ENCODE measurements around the gene GSE1. TPM values are rescaled to one million over a fixed set of nuclear protein-coding genes. Genes with fewer than 3 reads are reported as not detected.

Gene GSE1
- total RNA-seq, 3 donors from 2014 or later: 15.5 to 15.6 (median 15.5) TPM

GRCh38 chr16:85604145-85604705, 8.9 kb upstream of the GSE1 start:
- Mint-ChIP-seq H3K36me3 (ENCODE audit: insufficient read depth) (no peaks in the 10 kb centered on the region), H3K4me3 (no peak overlapping the region), H3K4me1 (ENCODE audit: low read depth) (peaks cover 11% of the 10 kb centered on the region), H3K9me3 (no peaks in the 10 kb centered on the region), H3K27me3 (ENCODE audit: low read depth) (no peaks in the 10 kb centered on the region)
- ATAC-seq (no peak), DNase-seq (no peak)

DNA sequence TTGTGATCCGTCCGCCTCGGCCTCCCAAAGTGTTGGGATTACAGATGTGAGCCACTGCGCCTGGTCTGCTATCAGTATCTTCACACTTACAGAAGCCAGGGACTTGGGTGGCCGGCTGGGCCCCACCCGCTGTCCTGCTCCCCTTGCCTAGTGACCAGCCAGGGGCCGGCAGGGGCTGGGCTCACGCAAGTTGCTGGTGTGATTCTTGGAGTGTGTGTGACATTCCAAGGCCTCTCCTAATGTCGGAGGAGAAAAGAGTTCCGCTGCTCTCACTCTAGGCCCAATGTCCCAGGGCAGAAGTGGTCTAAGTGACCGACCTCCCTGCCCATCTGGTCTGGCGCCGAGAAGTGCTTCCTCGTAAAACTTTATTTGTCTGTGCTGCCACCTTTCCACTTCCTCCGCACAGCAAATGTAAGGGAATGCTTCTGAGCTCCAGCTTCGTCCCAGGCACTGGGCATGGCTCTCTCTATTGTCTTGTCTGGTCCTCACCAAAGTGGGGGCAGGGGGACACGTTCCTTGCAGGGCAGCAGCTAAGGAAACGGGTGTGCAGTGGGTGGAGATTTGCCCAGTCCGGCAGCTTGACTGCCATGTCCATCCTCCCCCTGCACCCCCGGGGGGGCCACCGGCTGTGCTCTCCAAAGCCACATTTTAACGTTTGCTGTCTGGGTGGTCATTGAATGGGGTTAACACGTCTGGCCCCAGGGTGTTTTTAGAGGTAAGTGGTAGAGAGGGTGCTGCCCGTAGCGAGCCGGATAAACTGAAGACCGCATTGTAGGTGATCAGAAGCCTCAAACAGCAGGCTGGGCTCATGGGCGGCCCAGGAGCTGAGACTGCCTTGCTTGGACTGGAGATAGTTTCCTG, 7.8 kb upstream of the GSE1 start:
- Mint-ChIP-seq H3K4me1 (ENCODE audit: low read depth) (peaks cover 20% of the 10 kb centered on the region), H3K9me3 (no peaks in the 10 kb centered on the region), H3K27me3 (ENCODE audit: low read depth) (no peaks in the 10 kb centered on the region), H3K36me3 (ENCODE audit: insufficient read depth) (no peaks in the 10 kb centered on the region), H3K4me3 (no peak overlapping the region)
- DNase-seq (no peak), ATAC-seq (no peak)

DNA sequence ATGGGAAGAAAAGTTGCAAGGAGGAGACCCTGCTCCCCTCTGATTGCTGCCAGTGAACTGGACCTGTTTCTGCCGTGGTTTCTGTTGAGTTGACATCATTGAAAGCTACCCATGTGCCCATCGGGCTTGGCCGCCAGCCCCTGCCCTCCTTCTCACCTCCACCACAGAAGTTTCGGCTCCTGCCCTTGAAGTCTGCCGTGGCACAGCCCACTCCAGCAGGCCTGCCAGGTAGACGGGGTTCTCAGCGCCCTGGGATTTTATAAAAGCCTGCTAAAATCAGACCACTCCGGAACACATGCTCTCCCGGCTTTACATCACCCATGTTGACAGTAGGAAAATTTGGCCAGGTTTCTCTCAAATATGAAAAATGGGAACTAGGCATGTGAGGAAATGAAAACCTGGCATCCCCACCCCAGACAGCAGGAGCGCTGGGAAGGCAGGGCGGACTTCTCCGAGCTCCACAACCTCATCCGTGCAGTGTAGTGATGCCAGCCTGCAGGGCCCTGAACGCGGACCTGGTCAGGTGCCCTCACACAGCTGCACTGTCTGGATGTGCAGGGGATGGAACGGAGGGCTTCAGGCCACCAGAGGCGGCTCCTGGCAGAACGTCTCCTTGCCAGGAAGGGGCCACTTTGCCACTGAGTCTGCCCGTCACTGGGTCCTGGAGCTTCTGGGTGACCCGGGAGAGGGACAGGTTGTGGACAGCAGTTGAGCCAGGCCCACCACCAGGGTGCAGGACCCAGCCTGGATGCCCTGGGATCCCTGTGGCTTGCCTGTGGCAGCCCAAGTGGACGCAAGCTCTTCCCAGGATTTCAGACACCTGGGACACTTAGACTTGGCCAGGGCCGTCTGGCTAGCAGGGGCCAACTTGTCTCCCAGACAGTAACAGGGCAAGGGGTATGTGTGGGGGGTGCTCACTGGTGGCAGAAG, 6.9 kb upstream of the GSE1 start:
- ATAC-seq (no peak), DNase-seq (no peak)
- no peaks in the 10 kb centered on the region for H3K36me3 Mint-ChIP-seq (ENCODE audit: insufficient read depth)
- no peaks in the 10 kb centered on the region for H3K27me3 Mint-ChIP-seq (ENCODE audit: low read depth)
- no peaks in the 10 kb centered on the region for H3K9me3 Mint-ChIP-seq
- no peak overlapping the region for H3K4me3 Mint-ChIP-seq
- peaks cover 26% of the 10 kb centered on the region for H3K4me1 Mint-ChIP-seq (ENCODE audit: low read depth)

DNA sequence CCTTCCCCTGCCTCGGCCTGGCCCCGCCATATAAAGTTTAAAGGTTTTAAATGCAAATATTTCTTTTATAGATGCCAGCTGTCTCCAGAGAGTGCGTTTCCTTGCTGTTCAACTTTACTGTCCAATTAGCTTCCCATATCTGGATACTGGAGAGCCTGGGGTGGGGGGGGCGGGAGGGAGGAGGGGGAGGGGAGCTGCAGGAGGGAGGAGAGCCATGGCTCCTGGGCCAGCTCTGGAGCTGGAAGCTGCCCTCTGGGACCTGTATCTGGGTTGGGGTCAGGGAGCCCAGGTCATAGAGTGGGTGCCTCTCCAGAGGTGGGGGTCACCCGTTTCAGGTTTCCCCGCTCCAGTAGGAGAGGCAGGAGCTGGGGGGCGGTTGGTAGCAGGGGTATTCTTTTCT, 6.2 kb upstream of the GSE1 start:
- Mint-ChIP-seq H3K27me3 (ENCODE audit: low read depth) (no peaks in the 10 kb centered on the region), H3K4me3 (no peak overlapping the region), H3K36me3 (ENCODE audit: insufficient read depth) (no peaks in the 10 kb centered on the region), H3K9me3 (no peaks in the 10 kb centered on the region), H3K4me1 (ENCODE audit: low read depth) (peaks cover 26% of the 10 kb centered on the region)
- no peak for DNase-seq
- no peak for ATAC-seq

- Mint-ChIP-seq H3K9me3 (no peaks in the 10 kb centered on the region), H3K4me1 (ENCODE audit: low read depth) (peaks cover 26% of the 10 kb centered on the region), H3K4me3 (no peak overlapping the region), H3K36me3 (ENCODE audit: insufficient read depth) (no peaks in the 10 kb centered on the region), H3K27me3 (ENCODE audit: low read depth) (no peaks in the 10 kb centered on the region)
- no peak for DNase-seq
- no peak for ATAC-seq
These were observed 5.8 kb upstream of the GSE1 start for GRCh38 chr16:85607321-85607765.

DNA sequence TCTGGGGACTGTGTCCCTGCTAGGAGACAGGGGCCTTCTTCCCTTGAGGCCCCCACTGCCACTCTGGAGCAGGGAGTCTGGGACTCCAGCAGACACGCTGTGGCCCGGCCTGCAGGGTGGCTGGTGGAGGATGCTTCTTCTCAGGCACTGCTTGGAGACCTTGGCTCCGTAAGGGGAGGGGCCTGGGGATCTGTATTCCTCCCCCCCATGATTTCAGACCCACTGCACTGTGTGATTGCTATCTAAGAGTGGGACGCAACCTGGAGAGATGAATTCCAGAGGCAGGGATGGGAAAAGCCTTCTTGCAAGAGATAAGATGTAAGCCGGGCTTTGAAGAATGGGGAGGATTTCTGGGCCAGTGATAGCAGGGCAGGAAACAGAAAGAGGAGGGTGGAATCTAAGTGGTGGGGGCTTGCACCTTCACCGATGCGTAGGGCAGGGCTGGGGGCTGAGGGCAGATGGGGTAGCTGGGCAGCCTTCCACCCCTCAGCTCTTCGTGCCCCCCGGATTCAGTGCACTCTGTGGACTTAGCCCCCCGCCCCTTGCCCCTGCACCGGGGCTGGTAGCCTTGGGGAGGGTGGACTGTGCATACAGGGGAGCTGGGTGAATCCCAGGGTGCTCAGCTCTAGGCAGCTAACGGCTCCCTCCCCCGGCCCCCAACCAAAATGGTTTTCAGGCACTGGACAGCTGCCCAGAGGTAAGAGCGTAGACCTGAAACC, 5.2 kb upstream of the GSE1 start:
- Mint-ChIP-seq H3K4me1 (ENCODE audit: low read depth) (peaks cover 28% of the 10 kb centered on the region), H3K27me3 (ENCODE audit: low read depth) (no peaks in the 10 kb centered on the region)

GRCh38 chr16:85608515-85608885, 4.6 kb upstream of the GSE1 start:
- Mint-ChIP-seq H3K27me3 (ENCODE audit: low read depth) (no peaks in the 10 kb centered on the region), H3K4me3 (no peak overlapping the region), H3K9me3 (no peaks in the 10 kb centered on the region), H3K36me3 (ENCODE audit: insufficient read depth) (no peaks in the 10 kb centered on the region), H3K4me1 (ENCODE audit: low read depth) (peaks cover 28% of the 10 kb centered on the region)
- ATAC-seq: no peak
- DNase-seq: no peak

More for the DNA sequence above, 5.2 kb upstream of the GSE1 start:
- DNase-seq (no peak), ATAC-seq (no peak)
- Mint-ChIP-seq H3K36me3 (ENCODE audit: insufficient read depth) (no peaks in the 10 kb centered on the region), H3K9me3 (no peaks in the 10 kb centered on the region), H3K4me3 (no peak overlapping the region)

DNA sequence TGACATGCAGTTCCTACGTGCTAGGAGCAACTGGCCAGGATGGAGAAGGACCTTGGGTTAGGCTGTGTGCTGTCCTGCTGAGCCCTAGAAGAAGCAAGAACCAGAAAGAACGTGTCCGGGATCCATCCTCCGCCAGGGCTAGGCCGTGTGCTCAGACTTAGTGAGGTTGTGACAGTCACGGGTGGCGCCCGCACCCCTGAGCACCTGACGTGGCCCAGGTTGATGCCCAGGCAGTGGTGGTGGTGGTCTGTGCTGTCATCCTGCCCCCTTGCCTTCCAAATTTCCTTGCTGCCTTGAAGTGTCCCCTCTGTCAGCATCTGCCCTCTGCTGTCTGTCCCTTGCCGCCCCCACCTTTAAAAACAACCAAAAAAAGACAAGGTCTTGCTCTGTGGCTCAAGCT, 4.2 kb upstream of the GSE1 start:
- H3K4me1 Mint-ChIP-seq (ENCODE audit: low read depth): peaks cover 28% of the 10 kb centered on the region
- H3K27me3 Mint-ChIP-seq (ENCODE audit: low read depth): no peaks in the 10 kb centered on the region
- no peaks in the 10 kb centered on the region for H3K36me3 Mint-ChIP-seq (ENCODE audit: insufficient read depth)
- DNase-seq (no peak), ATAC-seq (no peak)
- H3K9me3 Mint-ChIP-seq: no peaks in the 10 kb centered on the region
- H3K4me3 Mint-ChIP-seq: no peak overlapping the region

- no peak for ATAC-seq
- DNase-seq: no peak
- Mint-ChIP-seq H3K9me3 (no peaks in the 10 kb centered on the region), H3K4me1 (ENCODE audit: low read depth) (peaks cover 28% of the 10 kb centered on the region), H3K4me3 (no peak overlapping the region), H3K36me3 (ENCODE audit: insufficient read depth) (no peaks in the 10 kb centered on the region), H3K27me3 (ENCODE audit: low read depth) (no peaks in the 10 kb centered on the region)
These were observed 3.6 kb upstream of the GSE1 start for GRCh38 chr16:85609539-85609938.

GRCh38 chr16:85610059-85610445, 3.1 kb upstream of the GSE1 start:
- no peak overlapping the region for H3K4me3 Mint-ChIP-seq
- ATAC-seq: no peak
- no peaks in the 10 kb centered on the region for H3K27me3 Mint-ChIP-seq (ENCODE audit: low read depth)
- DNase-seq: no peak
- H3K9me3 Mint-ChIP-seq: no peaks in the 10 kb centered on the region
- H3K4me1 Mint-ChIP-seq (ENCODE audit: low read depth): peaks cover 30% of the 10 kb centered on the region
- no peaks in the 10 kb centered on the region for H3K36me3 Mint-ChIP-seq (ENCODE audit: insufficient read depth)

- DNase-seq (peak; percentile 88), ATAC-seq (peak; percentile 68 to 73)
- Mint-ChIP-seq H3K9me3 (no peaks in the 10 kb centered on the region), H3K4me1 (ENCODE audit: low read depth) (peaks cover 36% of the 10 kb centered on the region), H3K4me3 (peak overlapping the region; percentile 68), H3K36me3 (ENCODE audit: insufficient read depth) (no peaks in the 10 kb centered on the region), H3K27me3 (ENCODE audit: low read depth) (no peaks in the 10 kb centered on the region)
These were observed 2.5 kb upstream of the GSE1 start for GRCh38 chr16:85610446-85611193.

- DNase-seq: no peak
- ATAC-seq: no peak
- Mint-ChIP-seq H3K4me3 (peak overlapping the region; percentile 68), H3K27me3 (ENCODE audit: low read depth) (no peaks in the 10 kb centered on the region), H3K4me1 (ENCODE audit: low read depth) (peaks cover 41% of the 10 kb centered on the region), H3K9me3 (no peaks in the 10 kb centered on the region), H3K36me3 (ENCODE audit: insufficient read depth) (no peaks in the 10 kb centered on the region)
These were observed 2.0 kb upstream of the GSE1 start for GRCh38 chr16:85611194-85611443.

GRCh38 chr16:85611444-85612190, 1.5 kb upstream of the GSE1 start:
- peak overlapping the region; percentile 64 for H3K4me3 Mint-ChIP-seq
- ATAC-seq (peak; percentile 4 to 6), DNase-seq (peak; percentile 43)
- H3K27me3 Mint-ChIP-seq (ENCODE audit: low read depth): peaks cover 1% of the 10 kb centered on the region
- H3K9me3 Mint-ChIP-seq: no peaks in the 10 kb centered on the region
- H3K36me3 Mint-ChIP-seq (ENCODE audit: insufficient read depth): no peaks in the 10 kb centered on the region
- peaks cover 44% of the 10 kb centered on the region for H3K4me1 Mint-ChIP-seq (ENCODE audit: low read depth)

Data from activated T-cell treated with anti-CD3 and anti-CD28 coated beads, Interleukin-2, amount 50 U/mL, for 4 hours (primary cell).